Astrocyte of the hippocampus (primary cell): ENCODE results near the gene TBC1D14.

Experiments used
- DNase-seq: peaks from one replicate; pipeline ENCODE4 v3.0.0; 2011; ENCODE audit warnings: low read depth, low spot score

The TBC1D14 gene

GRCh38 chr4:6909113-6909969 is at the start of gene TBC1D14:
Gene TBC1D14, plus strand, starts transcription at chr4:6909826. Its CDS starts 13,564 bp downstream, at chr4:6923390.
- peak; percentile 95 for DNase-seq

DNA sequence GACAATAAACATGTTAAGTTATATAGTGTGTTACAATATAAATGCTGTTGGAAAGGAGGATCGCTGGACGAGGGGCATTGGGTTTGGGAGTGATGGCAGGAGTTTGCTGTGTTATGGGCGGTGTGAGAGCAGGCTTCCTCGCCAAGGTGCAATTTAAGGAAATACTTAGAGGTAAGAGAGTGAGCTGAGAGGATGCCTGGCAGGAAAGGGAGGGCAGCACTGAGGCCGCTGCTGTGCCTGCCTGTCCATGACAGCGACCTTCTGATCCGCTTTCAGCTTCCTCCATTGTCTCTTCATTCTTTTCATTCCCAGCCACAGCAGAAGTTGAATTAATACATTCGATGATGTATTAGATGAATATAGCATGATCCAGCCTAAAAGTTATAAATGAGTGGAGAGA is 41.2 kb upstream of the TBC1D14 start:
- no peak for DNase-seq

DNA sequence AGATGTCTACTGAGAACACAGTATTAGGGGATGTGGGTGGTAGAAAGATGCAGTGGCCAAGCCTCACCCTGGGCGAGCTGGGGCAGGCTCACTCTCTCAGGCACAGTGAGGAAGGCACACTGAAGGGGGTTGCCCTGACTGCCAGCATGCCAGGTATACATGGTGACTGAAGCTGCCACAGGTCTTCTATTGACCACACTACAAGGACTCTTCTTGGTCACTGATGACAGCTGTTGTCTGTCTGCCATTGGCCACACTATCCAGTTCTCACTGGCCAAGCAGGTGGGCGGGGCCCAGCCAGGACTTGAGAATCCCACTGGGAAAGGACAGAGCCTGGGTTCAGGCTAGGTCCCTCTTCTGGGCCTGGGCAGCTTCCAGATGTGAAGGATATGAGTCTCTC is 39.7 kb upstream of the TBC1D14 start:
- no peak for DNase-seq

DNA sequence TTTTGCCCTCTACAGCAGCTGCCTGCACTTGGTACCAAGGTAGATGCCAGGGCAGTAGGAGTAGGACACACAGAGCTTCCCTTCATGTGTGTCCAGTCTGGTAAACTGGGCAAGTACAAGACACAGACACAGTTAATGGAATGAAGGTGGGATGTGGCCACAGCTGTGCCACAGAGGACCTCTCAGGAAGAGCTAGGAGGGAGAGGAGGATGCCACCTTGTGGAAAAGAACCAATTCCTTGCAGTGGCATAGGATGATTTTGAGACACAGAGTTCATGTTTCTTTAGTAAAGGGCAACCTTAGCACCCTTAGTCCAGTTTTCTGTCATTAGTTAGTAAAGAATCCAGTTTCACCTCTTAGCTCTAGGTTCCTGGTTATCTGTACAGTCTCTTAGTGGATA is 36.3 kb upstream of the TBC1D14 start:
- DNase-seq = no peak

- peak; percentile 79 for DNase-seq
These were observed 35.7 kb upstream of the TBC1D14 start for GRCh38 chr4:6873792-6874461.

DNA sequence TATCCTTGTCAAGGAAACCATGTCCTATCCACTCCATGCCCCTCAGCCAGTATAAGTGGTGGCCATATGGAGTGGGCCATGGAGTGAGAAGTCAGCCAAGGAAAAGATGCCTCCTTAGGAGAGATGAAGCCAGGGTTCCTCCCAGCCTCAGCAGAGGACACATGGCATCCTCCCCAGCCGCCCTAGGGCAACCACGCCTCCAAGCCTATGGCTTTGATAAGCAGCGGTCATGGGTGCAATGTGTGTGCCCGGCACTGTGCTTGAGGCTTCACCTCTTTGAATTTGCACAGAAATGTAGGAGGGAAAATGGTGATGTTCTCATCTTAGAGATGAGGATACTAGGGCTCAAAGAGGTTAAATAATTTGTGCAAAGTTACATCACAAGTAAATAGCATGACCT is 34.6 kb upstream of the TBC1D14 start:
- no peak for DNase-seq

DNA sequence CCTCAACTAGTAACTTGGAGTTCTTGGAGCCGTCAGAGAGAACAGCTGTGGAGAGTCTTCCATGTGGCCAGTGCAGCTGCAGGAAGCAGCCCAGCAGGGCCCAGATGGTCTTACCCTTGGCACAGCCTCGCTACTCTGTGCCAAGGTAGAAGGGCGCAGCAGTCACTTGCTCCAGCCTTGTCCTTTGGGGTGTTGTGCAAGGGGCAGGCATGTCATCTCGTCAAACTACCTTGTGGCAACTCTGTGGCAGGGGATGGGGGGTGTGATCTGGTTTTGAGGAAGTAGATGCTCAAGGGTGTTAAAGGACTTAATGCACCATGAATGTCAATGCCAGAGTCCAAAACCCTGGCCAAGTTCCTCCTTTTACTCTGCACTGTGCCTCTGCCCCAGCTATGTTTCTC is 34.2 kb upstream of the TBC1D14 start:
- DNase-seq = no peak

- DNase-seq = no peak
These were observed 33.2 kb upstream of the TBC1D14 start for GRCh38 chr4:6876440-6876839.

GRCh38 chr4:6877067-6877466 is 32.6 kb upstream of the TBC1D14 start:
- DNase-seq = no peak

GRCh38 chr4:6878451-6879059 is 31.1 kb upstream of the TBC1D14 start:
- peak; percentile 33 for DNase-seq

- no peak for DNase-seq
These were observed 28.9 kb upstream of the TBC1D14 start for GRCh38 chr4:6880691-6881090.

- DNase-seq = no peak
These were observed 27.7 kb upstream of the TBC1D14 start for GRCh38 chr4:6881908-6882307.

DNA sequence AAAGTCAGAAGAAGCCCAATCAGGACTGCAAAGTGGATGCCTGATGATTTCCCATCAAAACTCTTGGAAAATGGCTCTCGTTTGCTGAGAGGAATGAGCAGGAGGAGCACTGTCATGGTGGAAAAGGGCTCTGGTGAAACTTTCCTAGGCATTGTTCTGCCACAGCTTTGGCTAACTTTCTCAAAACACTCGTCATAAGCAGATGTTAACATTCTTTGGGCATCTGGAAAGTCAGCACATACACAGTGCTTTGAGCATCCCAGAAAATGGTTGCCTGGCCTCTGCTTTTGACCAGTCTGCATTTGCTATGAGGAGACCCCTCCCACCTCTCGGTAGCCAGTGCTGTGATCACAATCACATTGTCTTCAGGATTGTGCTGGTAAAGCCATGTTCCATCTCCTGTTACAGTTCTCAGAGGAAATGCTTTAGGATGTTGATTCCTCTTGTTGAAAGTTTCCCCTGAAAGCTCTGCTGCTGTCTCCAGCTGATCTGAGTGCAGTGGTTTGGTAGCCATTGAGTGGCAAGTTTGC is 25.2 kb upstream of the TBC1D14 start:
- no peak for DNase-seq

DNA sequence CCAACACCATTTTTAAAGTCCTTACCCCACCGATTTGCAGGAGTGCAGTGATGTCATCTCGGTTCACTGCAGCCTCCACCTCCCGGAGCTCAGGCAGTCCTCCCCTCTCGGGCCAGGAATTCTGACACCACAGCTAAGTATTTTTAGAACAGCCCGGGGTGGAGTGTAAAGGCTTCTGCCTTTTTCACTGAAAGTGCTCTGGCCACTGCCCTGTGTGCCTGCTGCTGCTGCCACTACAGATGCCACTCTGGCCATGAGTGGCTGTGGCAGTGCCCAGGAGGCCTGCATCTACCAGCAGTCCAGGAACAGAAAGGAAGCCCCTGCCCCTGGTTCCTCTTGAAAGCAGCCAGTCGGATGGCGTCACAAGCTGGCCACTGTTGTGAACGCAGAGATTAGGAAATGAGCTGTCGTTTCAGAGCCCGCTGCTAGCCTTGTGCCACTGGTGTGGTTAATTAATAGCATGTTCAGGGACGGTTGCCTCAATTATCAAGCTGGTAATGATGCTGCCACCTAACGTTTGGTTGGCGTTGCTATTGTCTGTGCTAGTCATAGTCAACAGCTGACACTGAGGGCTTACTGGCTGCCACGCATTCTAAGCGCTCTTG is 23.6 kb upstream of the TBC1D14 start:
- peak; percentile 81 for DNase-seq

DNA sequence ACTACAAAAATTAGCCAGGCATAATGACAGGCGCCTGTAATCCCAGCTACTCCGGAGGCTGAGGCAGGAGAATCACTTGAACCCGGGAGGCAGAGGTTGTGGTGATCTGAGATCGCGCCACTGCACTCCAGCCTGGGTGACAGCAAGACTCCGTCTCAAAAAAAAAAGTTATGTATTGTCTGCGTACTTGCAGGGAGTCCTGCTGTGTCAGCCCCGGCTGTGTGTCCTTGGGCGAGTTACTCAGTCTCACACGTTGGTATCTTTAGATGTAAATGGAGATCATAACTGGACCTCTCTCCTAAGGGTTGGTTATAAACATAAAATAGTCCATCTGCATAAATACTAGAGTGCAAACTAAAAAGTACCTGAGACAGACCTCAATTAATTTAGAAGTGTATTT is 22.7 kb upstream of the TBC1D14 start:
- no peak for DNase-seq

- DNase-seq = no peak
These were observed 21.8 kb upstream of the TBC1D14 start for GRCh38 chr4:6887591-6888371.

GRCh38 chr4:6888506-6889071 is 21.0 kb upstream of the TBC1D14 start:
- DNase-seq = no peak

- no peak for DNase-seq
These were observed 20.4 kb upstream of the TBC1D14 start for GRCh38 chr4:6889101-6889735.

GRCh38 chr4:6889736-6890324 is 19.8 kb upstream of the TBC1D14 start:
- no peak for DNase-seq

DNA sequence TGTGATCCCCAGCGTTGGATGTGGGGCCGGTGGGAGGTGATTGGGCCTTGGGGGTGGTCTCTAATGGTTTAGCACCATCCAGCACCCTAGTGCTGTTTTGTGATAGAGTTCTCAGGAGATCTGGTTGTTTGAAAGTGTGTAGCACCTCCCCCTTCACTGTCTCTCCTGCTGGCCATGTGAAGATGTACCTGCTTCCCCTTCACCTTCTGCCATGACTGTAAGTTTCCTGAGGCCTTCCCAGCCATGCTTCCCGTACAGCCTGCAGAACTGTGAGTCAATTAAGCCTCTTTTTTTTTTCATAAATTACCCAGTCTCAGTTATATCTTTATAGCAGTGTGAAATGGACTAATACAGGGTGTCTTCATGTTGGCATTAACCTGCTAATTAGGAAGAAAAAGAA is 19.3 kb upstream of the TBC1D14 start:
- no peak for DNase-seq
